ENCODE results near the gene PROZ.

PROZ gene

DNA sequence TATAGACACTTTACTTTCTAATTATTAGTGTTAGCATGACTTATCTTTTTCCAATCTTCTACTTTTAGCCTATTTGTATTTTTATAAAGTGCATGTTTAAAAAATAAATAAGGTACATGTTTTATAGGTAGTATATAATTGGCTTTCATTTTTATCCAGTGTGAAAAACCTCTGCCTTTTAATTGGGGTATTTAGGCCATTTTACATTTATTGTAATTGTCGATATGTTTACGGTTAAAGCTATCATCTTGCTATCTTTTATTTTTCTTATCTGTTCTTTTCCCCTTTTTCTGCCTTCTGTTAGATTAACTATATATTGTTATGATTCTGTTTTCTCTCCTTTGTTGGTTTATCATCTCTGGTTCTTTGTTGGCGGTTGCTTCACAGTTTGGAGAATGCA, 9.1 kb downstream of the PROZ start:
- Mint-ChIP-seq H3K36me3 (ENCODE audit: low read depth) (peaks cover 34% of the 10 kb centered on the region), H3K4me1 (ENCODE audit: low read depth) (peaks cover 11% of the 10 kb centered on the region), H3K27me3 (ENCODE audit: low read depth) (no peaks in the 10 kb centered on the region), H3K27ac (no peak overlapping the region), H3K4me3 (no peak overlapping the region), H3K9me3 (no peaks in the 10 kb centered on the region)

DNA sequence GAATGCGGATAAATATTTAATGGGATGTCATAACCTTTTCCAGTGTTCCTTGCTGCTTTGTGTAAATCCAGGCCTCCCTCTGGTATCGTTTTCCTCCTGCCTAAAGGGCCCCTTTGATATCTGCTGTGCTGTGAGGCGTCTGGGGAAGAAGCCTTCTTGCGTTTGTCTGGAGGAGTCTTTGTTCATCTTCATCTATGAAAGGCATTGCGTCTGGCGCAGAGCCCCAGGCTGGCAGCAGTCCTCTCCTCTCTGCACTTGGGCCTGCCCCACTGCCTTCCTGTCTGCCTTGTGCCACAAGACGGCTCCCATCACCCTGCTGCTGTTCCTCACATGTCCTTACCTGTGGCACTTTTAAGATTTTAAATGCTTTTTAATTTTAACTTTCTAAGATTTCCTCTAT, 9.8 kb downstream of the PROZ start:
- H3K9me3 Mint-ChIP-seq = no peaks in the 10 kb centered on the region

DNA sequence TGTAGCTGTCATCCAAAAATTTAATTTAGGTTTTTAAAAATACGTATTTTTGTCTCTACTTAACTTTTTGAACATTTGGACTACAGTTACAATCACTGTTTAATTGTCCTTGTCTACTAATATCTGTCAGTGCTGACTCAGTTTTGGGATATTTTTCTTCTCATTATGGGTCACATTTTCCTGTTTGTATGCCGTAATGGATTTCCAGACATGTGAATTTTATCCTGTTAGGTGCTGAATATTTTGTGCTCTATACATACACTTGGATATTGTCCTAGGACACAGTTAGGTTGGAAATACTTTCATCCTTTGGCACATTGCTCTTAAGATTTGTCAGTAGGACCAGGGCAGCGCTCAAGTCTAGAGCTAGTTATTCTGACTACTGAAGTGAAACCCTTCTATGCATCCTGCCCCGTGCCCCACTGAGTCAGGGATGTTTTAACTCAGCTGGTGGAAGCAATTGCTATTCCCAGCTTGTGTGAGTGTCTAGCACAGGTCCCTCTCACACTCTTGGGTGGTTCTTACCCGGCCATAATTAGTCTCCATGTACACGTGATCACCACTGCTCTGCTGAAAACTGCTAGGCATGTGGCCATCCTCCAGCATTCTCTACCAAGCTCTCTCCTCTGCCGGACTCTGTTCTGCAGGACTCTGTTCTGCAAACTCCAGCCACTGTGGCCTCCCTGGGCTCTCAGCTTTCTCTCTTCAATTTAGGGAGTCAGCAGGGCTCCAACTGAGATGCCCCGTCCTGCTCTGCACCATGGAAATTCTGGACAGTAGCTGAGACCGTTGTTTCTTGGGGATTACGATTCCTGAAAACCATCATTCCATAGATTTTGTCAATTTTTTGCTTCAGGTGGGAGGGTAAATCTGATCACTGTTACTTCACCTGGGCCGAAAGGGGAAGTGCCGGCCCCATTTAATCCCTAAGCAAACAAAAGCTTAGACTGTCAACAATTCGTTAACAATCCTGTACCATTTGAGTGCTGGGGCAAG, 11.1 kb downstream of the PROZ start:
- H3K36me3 Mint-ChIP-seq (ENCODE audit: low read depth) = peaks cover 40% of the 10 kb centered on the region
- H3K27me3 Mint-ChIP-seq (ENCODE audit: low read depth) = no peaks in the 10 kb centered on the region
- H3K4me1 Mint-ChIP-seq (ENCODE audit: low read depth) = peaks cover 14% of the 10 kb centered on the region
- no peak overlapping the region for H3K27ac Mint-ChIP-seq
- H3K4me3 Mint-ChIP-seq = no peak overlapping the region
- H3K9me3 Mint-ChIP-seq = no peaks in the 10 kb centered on the region

More for the DNA sequence above, 9.8 kb downstream of the PROZ start:
- H3K4me3 Mint-ChIP-seq = no peak overlapping the region
- peaks cover 14% of the 10 kb centered on the region for H3K4me1 Mint-ChIP-seq (ENCODE audit: low read depth)
- no peak overlapping the region for H3K27ac Mint-ChIP-seq
- H3K27me3 Mint-ChIP-seq (ENCODE audit: low read depth) = no peaks in the 10 kb centered on the region
- peaks cover 37% of the 10 kb centered on the region for H3K36me3 Mint-ChIP-seq (ENCODE audit: low read depth)

DNA sequence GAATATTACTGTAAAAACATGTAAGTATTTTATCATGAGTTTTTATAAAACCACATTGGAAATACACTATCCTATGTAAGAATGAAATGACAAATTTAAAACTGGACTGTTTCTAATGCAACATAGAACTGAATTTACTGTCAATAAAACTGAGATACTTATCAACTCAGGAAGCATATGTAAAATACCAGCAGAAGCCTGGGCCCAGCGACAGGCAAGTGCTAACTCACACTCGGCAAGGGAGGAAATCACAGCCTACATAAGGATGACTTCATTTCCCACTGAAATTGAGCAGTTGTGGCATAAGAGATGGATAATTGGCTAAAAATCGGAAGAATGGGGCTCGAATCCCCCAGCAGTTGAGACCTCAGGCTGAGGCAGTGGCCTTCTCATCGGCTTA, 12.1 kb downstream of the PROZ start:
- H3K27ac Mint-ChIP-seq = no peak overlapping the region
- H3K36me3 Mint-ChIP-seq (ENCODE audit: low read depth) = peaks cover 48% of the 10 kb centered on the region
- no peak overlapping the region for H3K4me3 Mint-ChIP-seq
- H3K4me1 Mint-ChIP-seq (ENCODE audit: low read depth) = peaks cover 15% of the 10 kb centered on the region
- H3K27me3 Mint-ChIP-seq (ENCODE audit: low read depth) = no peaks in the 10 kb centered on the region
- no peaks in the 10 kb centered on the region for H3K9me3 Mint-ChIP-seq

- H3K27me3 Mint-ChIP-seq (ENCODE audit: low read depth) = no peaks in the 10 kb centered on the region
- peaks cover 53% of the 10 kb centered on the region for H3K36me3 Mint-ChIP-seq (ENCODE audit: low read depth)
- peaks cover 4% of the 10 kb centered on the region for H3K9me3 Mint-ChIP-seq
- H3K27ac Mint-ChIP-seq = no peak overlapping the region
- no peak overlapping the region for H3K4me3 Mint-ChIP-seq
- peaks cover 25% of the 10 kb centered on the region for H3K4me1 Mint-ChIP-seq (ENCODE audit: low read depth)
Measured at GRCh38 chr13:113171250-113172125, 13.0 kb downstream of the PROZ start.

DNA sequence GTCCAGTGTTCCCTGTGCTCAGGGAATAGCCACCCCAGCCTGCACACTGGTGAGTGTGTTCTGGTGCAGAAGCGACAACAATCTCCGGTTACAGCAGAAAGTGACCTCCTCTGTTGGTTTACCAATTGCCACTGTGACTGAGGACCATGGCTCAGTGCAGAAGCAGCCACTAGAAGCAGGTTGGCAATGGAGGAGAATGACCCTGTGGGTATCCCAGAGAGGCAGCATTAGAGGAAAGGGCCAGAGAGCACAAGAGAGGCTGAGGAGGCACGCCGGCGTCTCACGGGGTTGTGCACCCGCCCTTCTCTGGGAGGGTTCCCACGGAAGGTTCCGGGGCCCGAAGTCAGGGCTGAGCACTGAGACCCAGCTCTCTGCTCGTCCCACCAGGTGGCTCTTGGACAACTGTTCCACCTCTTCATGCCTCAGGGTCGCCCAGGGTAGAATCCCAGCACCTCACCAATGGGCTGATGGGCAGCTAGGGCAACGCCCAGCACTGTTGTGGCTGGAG, 14.0 kb downstream of the PROZ start:
- Mint-ChIP-seq H3K27me3 (ENCODE audit: low read depth) (no peaks in the 10 kb centered on the region), H3K4me1 (ENCODE audit: low read depth) (peaks cover 25% of the 10 kb centered on the region), H3K9me3 (peaks cover 4% of the 10 kb centered on the region), H3K4me3 (no peak overlapping the region), H3K27ac (no peak overlapping the region), H3K36me3 (ENCODE audit: low read depth) (peaks cover 53% of the 10 kb centered on the region)

- peaks cover 4% of the 10 kb centered on the region for H3K9me3 Mint-ChIP-seq
- H3K36me3 Mint-ChIP-seq (ENCODE audit: low read depth) = peaks cover 59% of the 10 kb centered on the region
- peaks cover 49% of the 10 kb centered on the region for H3K4me1 Mint-ChIP-seq (ENCODE audit: low read depth)
- peak overlapping the region; percentile 61 for H3K4me3 Mint-ChIP-seq
- peak overlapping the region; percentile 92 for H3K27ac Mint-ChIP-seq
- H3K27me3 Mint-ChIP-seq (ENCODE audit: low read depth) = no peaks in the 10 kb centered on the region
Measured at GRCh38 chr13:113176280-113176679, 17.8 kb downstream of the PROZ start.

- peaks cover 50% of the 10 kb centered on the region for H3K4me1 Mint-ChIP-seq (ENCODE audit: low read depth)
- no peak overlapping the region for H3K4me3 Mint-ChIP-seq
- H3K27ac Mint-ChIP-seq = peak overlapping the region; percentile 92
- peaks cover 4% of the 10 kb centered on the region for H3K9me3 Mint-ChIP-seq
- H3K36me3 Mint-ChIP-seq (ENCODE audit: low read depth) = peaks cover 55% of the 10 kb centered on the region
- no peaks in the 10 kb centered on the region for H3K27me3 Mint-ChIP-seq (ENCODE audit: low read depth)
Measured at GRCh38 chr13:113176822-113177221, 18.4 kb downstream of the PROZ start.

DNA sequence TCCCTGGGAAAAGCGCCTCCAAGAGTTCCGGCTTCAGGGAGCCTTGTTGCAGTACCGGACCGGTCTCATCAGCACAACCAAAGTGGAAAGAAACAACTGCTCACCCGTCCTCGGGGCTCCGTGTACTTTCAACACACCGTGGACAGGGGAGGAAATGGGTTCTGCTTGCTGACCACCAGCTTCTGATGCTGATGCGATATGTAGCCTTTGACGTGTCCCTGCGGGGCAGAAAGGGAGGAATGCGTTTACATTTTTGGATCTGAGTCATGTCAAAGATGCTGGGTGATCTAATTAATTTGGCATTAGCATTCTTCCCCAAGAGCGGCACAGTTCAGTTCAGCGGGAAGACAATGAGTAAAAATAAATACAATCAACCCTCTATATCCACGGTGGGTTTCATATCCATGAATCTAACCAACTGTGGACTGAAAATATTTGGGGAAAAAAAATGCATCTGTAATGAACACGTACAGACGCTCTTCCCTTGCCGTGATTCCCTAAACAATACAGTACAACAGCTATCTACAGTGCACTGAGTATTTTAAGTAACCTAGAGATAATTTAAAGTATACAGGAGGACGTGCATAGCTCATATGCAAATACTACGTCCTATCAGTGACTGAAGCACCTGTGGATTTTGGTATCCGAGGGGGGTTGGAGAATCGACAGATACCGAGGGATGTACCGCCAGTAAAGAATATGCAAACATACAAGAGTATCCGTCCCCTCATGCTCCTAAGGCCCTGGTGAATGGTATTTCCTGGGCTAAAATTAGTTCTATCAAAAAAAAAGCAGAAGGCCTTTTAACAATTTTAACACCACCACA, 19.8 kb downstream of the PROZ start:
- Mint-ChIP-seq H3K4me3 (no peak overlapping the region), H3K4me1 (ENCODE audit: low read depth) (peaks cover 49% of the 10 kb centered on the region), H3K27ac (peak overlapping the region; percentile 42), H3K27me3 (ENCODE audit: low read depth) (no peaks in the 10 kb centered on the region), H3K9me3 (peaks cover 4% of the 10 kb centered on the region), H3K36me3 (ENCODE audit: low read depth) (peaks cover 50% of the 10 kb centered on the region)

GRCh38 chr13:113178896-113179167, 20.4 kb downstream of the PROZ start:
- no peak overlapping the region for H3K27ac Mint-ChIP-seq
- H3K9me3 Mint-ChIP-seq = peaks cover 4% of the 10 kb centered on the region
- H3K36me3 Mint-ChIP-seq (ENCODE audit: low read depth) = peaks cover 56% of the 10 kb centered on the region
- peaks cover 51% of the 10 kb centered on the region for H3K4me1 Mint-ChIP-seq (ENCODE audit: low read depth)
- no peak overlapping the region for H3K4me3 Mint-ChIP-seq
- H3K27me3 Mint-ChIP-seq (ENCODE audit: low read depth) = no peaks in the 10 kb centered on the region

DNA sequence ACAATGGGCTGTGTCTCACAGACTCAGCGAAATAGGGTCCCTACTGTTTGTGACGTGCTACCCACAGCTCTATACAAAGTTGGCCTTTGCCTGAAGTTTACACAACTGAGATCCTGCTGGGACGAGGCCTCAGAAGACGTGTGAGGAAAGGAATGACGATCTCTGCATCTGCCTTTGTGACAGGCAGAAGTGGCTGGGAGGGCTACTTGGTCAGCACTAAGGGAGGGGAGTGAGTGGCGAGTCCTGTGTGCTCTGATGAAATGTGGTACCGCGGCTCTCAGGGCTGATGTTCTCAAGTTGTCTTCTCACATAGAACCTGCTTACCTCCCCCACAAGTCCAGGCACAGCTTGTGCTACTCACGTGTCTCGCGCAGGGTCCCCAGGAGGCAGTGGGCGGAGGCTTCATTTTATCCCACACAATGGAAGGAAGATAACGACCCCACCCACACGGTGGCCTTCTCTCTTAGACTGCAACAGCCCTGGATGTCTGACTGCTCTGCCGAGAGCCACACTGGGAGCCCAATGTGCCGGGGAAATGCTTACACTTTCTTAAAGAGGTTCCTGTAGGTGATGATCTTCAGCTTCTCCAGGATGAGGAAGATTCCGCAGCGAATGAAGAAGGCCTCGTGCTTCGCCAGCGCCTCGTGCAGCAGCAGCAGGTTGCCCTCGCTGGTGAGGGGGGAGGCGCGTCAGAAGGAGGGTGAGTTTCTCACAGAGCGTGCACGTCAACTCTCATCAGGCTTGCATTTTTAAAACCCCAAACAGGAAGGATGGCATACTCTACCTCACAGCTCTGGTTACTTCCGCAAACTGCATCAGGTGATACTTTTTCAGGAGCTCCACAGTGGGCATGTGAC, 21.2 kb downstream of the PROZ start:
- H3K9me3 Mint-ChIP-seq = peaks cover 4% of the 10 kb centered on the region
- no peaks in the 10 kb centered on the region for H3K27me3 Mint-ChIP-seq (ENCODE audit: low read depth)
- H3K4me3 Mint-ChIP-seq = no peak overlapping the region
- H3K36me3 Mint-ChIP-seq (ENCODE audit: low read depth) = peaks cover 52% of the 10 kb centered on the region
- H3K27ac Mint-ChIP-seq = peak overlapping the region; percentile 71
- peaks cover 48% of the 10 kb centered on the region for H3K4me1 Mint-ChIP-seq (ENCODE audit: low read depth)

- H3K4me1 Mint-ChIP-seq (ENCODE audit: low read depth) = peaks cover 53% of the 10 kb centered on the region
- H3K27ac Mint-ChIP-seq = no peak overlapping the region
- no peaks in the 10 kb centered on the region for H3K9me3 Mint-ChIP-seq
- no peaks in the 10 kb centered on the region for H3K27me3 Mint-ChIP-seq (ENCODE audit: low read depth)
- no peak overlapping the region for H3K4me3 Mint-ChIP-seq
- H3K36me3 Mint-ChIP-seq (ENCODE audit: low read depth) = peaks cover 50% of the 10 kb centered on the region
Measured at GRCh38 chr13:113182046-113182445, 23.6 kb downstream of the PROZ start.

- Mint-ChIP-seq H3K9me3 (no peaks in the 10 kb centered on the region), H3K4me1 (ENCODE audit: low read depth) (peaks cover 58% of the 10 kb centered on the region), H3K27me3 (ENCODE audit: low read depth) (no peaks in the 10 kb centered on the region), H3K4me3 (no peak overlapping the region), H3K36me3 (ENCODE audit: low read depth) (peaks cover 55% of the 10 kb centered on the region), H3K27ac (no peak overlapping the region)
Measured at GRCh38 chr13:113183450-113184129, 25.1 kb downstream of the PROZ start.

Data from T-helper 1 cell treated with Interleukin-12 subunit alpha and Interleukin-12 subunit beta and Interleukin-4 antibody, amounts not matched to agents 30 μg/mL and 1 μg/mL, for 36 hours (primary cell).